Measurements from ENCODE around the gene SEC61A1.

Gene SEC61A1

DNA sequence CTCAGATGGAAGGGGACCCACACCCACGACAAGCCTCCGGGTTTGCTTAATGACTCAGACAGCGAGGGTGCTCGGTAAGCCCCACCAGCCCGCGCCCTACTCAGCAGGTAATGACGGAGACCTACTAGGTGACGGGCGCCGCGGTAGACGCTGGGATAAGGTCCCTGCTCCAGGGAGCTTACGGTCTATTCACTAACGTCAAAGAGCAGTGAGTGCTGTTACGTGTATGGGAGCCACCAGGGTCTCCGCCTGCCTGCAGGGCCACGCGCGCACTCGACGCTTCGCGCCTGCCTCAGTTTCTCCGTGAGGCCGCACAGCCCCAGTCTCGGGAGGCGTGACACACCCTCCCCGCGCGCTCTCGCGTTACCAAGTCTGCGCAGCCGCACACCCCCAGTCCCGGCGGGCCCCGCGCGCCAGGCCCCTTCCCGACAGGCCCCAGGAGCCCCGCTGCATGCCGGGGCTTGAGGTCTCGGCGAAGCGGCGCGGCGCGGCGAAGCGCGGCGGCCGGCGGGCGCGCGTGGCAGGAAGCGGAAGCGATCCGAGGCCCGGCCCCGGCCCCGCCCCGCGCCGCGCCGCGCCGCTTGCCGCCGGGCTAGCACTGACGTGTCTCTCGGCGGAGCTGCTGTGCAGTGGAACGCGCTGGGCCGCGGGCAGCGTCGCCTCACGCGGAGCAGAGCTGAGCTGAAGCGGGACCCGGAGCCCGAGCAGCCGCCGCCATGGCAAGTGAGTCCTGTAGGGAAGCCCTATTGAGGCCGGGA lies at the start of gene SEC61A1:
Gene SEC61A1 (plus strand): TSS at position 601 of the 758 bp plus-strand sequence. CDS start 116 bp downstream, at position 717.
- TF ChIP-seq, protein P1, sequence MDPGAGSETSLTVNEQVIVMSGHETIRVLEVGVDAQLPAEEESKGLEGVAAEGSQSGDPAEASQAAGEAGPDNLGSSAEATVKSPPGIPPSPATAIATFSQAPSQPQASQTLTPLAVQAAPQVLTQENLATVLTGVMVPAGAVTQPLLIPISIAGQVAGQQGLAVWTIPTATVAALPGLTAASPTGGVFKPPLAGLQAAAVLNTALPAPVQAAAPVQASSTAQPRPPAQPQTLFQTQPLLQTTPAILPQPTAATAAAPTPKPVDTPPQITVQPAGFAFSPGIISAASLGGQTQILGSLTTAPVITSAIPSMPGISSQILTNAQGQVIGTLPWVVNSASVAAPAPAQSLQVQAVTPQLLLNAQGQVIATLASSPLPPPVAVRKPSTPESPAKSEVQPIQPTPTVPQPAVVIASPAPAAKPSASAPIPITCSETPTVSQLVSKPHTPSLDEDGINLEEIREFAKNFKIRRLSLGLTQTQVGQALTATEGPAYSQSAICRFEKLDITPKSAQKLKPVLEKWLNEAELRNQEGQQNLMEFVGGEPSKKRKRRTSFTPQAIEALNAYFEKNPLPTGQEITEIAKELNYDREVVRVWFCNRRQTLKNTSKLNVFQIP (CRISPR knock-in tag; IDR thresholded peaks at IDR 0.05; ENCODE audit: borderline replicate concordance, low read depth): 0 out of 2 replicates have a peak, but pooled peaks have one; percentile 63
- TF ChIP-seq ESRRG (CRISPR knock-in tag; IDR thresholded peaks at IDR 0.05): no peak
- peak; percentile 95 for ATAC-seq

DNA sequence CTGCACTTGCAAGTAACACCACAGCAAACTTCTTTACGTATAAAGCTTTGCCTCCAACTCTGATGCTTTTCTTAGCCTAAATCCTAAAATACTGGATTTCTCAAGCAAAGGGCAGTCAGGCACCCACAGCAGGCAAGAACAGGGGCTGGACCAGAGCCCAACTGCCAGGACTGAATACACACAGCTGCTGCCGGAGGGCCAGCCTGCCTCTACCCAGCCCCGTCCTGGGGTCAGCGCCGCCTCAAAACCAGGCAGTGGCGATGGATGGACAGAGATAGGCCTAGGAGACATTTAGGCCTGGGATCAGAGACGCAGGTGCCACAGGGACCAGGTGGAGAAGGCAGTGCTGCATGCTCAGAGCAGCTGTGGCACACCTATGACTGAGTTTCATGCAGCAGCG lies 47.6 kb upstream of the SEC61A1 start:
- TF ChIP-seq ZNF565 (CRISPR knock-in tag; conservative IDR thresholded peaks at IDR 0.05; ENCODE audit: low read depth) (no peak), TCF4 (CRISPR knock-in tag; IDR thresholded peaks at IDR 0.05; ENCODE audit: borderline replicate concordance) (no peak), TOX (CRISPR knock-in tag; IDR thresholded peaks at IDR 0.05; ENCODE audit: borderline replicate concordance) (no peak), GLIS3 (CRISPR knock-in tag; IDR thresholded peaks at IDR 0.05) (no peak), ZFP3 (CRISPR knock-in tag; IDR thresholded peaks at IDR 0.05) (no peak), SNAI2 (CRISPR knock-in tag; IDR thresholded peaks at IDR 0.05) (no peak), ESRRG (CRISPR knock-in tag; IDR thresholded peaks at IDR 0.05) (no peak), ZC3H10 (CRISPR knock-in tag; IDR thresholded peaks at IDR 0.05) (no peak), ZFP30 (CRISPR knock-in tag; IDR thresholded peaks at IDR 0.05) (no peak), CSDC2 (CRISPR knock-in tag; IDR thresholded peaks at IDR 0.05) (no peak)
- TF ChIP-seq, protein P2, sequence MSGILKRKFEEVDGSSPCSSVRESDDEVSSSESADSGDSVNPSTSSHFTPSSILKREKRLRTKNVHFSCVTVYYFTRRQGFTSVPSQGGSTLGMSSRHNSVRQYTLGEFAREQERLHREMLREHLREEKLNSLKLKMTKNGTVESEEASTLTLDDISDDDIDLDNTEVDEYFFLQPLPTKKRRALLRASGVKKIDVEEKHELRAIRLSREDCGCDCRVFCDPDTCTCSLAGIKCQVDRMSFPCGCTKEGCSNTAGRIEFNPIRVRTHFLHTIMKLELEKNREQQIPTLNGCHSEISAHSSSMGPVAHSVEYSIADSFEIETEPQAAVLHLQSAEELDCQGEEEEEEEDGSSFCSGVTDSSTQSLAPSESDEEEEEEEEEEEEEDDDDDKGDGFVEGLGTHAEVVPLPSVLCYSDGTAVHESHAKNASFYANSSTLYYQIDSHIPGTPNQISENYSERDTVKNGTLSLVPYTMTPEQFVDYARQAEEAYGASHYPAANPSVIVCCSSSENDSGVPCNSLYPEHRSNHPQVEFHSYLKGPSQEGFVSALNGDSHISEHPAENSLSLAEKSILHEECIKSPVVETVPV (CRISPR knock-in tag; IDR thresholded peaks at IDR 0.05): no peak
- TF ChIP-seq, protein P3, sequence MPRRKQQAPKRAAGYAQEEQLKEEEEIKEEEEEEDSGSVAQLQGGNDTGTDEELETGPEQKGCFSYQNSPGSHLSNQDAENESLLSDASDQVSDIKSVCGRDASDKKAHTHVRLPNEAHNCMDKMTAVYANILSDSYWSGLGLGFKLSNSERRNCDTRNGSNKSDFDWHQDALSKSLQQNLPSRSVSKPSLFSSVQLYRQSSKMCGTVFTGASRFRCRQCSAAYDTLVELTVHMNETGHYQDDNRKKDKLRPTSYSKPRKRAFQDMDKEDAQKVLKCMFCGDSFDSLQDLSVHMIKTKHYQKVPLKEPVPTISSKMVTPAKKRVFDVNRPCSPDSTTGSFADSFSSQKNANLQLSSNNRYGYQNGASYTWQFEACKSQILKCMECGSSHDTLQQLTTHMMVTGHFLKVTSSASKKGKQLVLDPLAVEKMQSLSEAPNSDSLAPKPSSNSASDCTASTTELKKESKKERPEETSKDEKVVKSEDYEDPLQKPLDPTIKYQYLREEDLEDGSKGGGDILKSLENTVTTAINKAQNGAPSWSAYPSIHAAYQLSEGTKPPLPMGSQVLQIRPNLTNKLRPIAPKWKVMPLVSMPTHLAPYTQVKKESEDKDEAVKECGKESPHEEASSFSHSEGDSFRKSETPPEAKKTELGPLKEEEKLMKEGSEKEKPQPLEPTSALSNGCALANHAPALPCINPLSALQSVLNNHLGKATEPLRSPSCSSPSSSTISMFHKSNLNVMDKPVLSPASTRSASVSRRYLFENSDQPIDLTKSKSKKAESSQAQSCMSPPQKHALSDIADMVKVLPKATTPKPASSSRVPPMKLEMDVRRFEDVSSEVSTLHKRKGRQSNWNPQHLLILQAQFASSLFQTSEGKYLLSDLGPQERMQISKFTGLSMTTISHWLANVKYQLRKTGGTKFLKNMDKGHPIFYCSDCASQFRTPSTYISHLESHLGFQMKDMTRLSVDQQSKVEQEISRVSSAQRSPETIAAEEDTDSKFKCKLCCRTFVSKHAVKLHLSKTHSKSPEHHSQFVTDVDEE (CRISPR knock-in tag; IDR thresholded peaks at IDR 0.05): no peak
- ATAC-seq: no peak

DNA sequence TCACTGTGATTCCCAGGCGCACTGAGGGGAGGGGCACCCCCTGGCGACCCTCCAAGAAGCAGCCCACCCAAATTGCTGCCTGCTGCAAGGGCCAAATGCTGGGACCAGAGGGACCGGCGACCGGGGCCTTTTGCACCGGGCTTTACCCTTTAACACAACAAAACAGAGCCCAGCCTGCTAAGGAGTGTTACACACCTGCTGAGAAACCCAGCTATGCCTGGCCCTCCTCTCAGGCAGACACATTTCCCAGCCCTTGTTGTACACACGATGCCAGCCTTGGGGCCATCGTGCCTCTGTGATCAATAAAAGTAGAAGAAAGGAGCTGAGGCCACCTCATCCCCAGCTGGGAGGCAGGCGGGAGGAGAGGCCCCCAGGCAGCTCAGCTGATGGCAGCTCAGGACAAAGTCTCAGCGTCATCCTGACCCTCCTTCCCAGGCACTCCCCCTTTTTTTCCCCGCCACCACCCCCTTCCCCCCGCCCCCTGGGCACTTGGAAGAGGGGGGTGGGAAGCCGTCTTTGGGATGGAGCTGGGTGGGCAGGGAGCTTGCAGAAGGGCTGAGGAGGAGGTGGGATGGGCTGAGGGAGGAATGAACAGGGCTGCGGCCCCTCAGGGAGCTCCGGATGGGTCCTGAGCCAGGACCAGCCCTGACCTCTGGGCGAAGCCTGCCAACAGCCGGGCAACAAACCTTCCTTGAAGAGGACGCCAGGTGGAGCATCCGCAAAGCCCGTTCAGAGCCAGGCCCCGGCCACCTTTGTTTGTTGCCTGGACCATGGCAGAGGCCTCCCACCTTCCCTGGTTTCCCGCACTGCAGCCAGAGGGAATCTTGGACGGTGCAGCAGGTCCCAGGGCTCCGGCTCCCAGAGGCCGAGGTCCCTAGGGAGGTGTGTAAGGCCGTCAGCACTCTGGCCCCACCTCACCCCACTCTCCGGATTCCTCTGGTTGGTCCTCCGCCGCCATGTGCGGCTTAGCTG lies 45.9 kb upstream of the SEC61A1 start:
- no peak; the same call in 2 of the 3 replicates for ATAC-seq
- TF ChIP-seq, protein P3 (CRISPR knock-in tag; IDR thresholded peaks at IDR 0.05): no peak
- TF ChIP-seq, protein P2 (CRISPR knock-in tag; IDR thresholded peaks at IDR 0.05): no peak
- TF ChIP-seq GLIS3 (CRISPR knock-in tag; IDR thresholded peaks at IDR 0.05) (no peak), RARB (CRISPR knock-in tag; IDR thresholded peaks at IDR 0.05) (no peak), ISL1 (CRISPR knock-in tag; IDR thresholded peaks at IDR 0.05) (no peak), ZFP3 (CRISPR knock-in tag; IDR thresholded peaks at IDR 0.05) (no peak), SNAI2 (CRISPR knock-in tag; IDR thresholded peaks at IDR 0.05) (no peak), ARNTL (CRISPR knock-in tag; IDR thresholded peaks at IDR 0.05; ENCODE audit: borderline replicate concordance, low read depth) (no peak), CSDC2 (CRISPR knock-in tag; IDR thresholded peaks at IDR 0.05) (no peak), BACH2 (CRISPR knock-in tag; IDR thresholded peaks at IDR 0.05; ENCODE audit: borderline replicate concordance) (no peak)
- TF ChIP-seq, protein P1 (CRISPR knock-in tag; IDR thresholded peaks at IDR 0.05; ENCODE audit: borderline replicate concordance, low read depth): no peak
- TF ChIP-seq, protein P4, sequence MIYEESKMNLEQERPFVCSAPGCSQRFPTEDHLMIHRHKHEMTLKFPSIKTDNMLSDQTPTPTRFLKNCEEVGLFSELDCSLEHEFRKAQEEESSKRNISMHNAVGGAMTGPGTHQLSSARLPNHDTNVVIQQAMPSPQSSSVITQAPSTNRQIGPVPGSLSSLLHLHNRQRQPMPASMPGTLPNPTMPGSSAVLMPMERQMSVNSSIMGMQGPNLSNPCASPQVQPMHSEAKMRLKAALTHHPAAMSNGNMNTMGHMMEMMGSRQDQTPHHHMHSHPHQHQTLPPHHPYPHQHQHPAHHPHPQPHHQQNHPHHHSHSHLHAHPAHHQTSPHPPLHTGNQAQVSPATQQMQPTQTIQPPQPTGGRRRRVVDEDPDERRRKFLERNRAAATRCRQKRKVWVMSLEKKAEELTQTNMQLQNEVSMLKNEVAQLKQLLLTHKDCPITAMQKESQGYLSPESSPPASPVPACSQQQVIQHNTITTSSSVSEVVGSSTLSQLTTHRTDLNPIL (CRISPR knock-in tag; IDR thresholded peaks at IDR 0.05; ENCODE audit: low read depth): no peak

Measured in SK-N-SH treated with all-trans-retinoic acid at 6 μM for 48 hours (cell line).